Stimulated activated CD8-positive, alpha-beta memory T cell treated with anti-CD3 and anti-CD28 coated beads, Interleukin-15, amount 100 ng/mL, for 48 hours (primary cell): ENCODE data around the gene CECR2.
"Not testable (repeated sequence)": the region's sequence is repeated elsewhere in the genome, so short reads cannot be mapped to it uniquely, and the experiment has no call there.

ENCODE experiments used
- DNase-seq, 2 donors: peaks; one replicate each; pipeline ENCODE4 v3.0.0-alpha.2; 2020; ENCODE audit warnings: low read depth in 2 of 2

Gene CECR2

DNA sequence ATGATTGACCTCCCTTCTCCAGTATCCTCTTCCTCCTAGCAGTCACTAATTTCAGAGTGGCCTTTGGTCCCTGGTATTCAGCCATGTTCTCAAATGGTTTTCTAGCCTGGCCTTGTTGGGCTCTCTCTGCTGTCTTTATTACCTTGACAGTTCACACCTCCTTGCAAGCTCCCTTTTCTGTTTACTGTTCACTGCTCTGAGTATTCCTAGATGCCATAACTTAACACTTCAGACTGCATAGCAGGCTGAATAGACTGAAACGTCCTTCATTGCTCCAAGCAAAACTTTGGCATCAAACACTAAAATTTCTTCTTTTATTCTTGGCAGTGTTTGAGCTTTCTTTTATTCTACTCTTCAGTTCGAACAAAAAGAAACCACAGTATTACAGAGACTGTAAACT, 144.4 kb downstream of the CECR2 start:
- no peak for DNase-seq

DNA sequence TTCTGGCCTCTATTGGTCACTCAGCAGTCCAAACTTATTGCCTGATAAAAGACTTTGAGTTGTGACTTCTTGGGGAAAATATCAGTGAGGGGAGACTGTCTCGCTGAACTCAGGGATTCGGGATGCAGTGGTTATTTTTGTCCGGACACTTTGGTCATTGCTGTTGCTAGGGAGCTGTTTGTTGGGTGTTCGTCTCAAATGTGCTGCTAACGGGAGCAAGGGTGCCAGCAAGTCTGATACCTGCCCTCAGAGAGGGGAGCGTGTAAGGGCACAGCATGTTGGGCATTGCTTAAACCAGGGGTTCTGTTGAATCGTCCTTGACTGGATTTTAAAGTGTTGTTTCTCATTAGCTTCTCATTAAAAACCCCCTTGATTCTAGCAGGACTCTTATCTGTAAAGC, 144.8 kb downstream of the CECR2 start:
- no peak for DNase-seq

DNA sequence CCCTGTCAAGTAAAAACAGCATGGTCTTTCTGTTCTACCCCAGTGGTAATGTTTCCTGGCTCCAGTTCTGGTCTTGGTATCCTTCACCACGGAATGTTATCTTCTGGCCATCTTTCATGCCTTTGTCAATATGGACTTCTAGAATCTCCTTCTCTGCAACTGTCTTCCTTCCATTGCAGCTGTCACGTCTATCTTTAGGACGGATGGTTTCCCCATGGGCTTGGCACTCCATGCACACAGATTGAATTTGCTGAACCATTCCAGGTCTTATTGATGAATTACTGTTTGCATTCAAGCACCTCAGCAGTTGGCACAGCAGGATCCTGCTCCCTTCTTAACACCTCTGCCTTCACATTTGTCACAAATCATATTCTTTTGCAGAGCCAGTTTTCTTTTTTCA, 149.1 kb downstream of the CECR2 start:
- DNase-seq = no peak

GRCh38 chr22:17521971-17522370, 152.7 kb downstream of the CECR2 start:
- not testable (repeated sequence) for DNase-seq

GRCh38 chr22:17523925-17524324, 154.7 kb downstream of the CECR2 start:
- DNase-seq = no peak

GRCh38 chr22:17536269-17536668, 167.0 kb downstream of the CECR2 start:
- no peak for DNase-seq

DNA sequence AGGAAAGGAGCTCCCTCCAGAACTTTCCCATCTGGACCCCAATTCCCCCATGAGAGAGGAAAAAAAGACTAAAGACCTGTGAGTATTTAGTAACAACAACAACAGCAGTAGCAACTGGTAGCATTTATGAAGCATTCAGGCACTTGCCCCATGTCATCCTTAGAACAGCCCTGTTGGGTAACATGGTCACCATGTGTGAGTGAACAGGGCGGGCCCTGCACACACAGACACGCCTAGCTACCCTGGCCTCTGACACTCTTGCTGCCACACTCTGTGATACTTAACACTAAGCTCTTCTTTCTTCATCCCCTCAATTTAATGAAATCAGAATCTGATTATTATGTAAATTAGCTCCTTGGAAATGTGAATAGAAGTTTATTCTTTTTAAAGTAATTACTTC, 167.9 kb downstream of the CECR2 start:
- DNase-seq = no peak

GRCh38 chr22:17540481-17540880, 171.2 kb downstream of the CECR2 start:
- no peak for DNase-seq

GRCh38 chr22:17541476-17541875, 172.2 kb downstream of the CECR2 start:
- no peak for DNase-seq

DNA sequence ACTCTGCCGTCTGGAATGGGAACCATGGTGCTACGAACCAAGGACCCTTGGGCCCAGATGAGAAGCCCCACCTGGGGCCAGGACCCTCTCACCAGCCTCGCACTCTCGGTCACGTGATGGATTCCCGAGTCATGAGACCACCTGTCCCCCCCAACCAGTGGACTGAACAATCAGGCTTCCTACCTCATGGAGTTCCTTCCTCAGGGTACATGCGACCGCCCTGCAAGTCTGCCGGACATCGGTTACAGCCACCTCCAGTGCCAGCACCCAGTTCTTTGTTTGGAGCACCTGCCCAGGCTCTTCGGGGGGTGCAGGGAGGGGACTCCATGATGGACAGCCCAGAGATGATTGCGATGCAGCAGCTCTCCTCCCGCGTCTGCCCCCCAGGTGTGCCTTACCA, 173.2 kb downstream of the CECR2 start:
- DNase-seq = no peak

- no peak for DNase-seq
Observed at GRCh38 chr22:17548010-17548755, 178.9 kb downstream of the CECR2 start.

DNA sequence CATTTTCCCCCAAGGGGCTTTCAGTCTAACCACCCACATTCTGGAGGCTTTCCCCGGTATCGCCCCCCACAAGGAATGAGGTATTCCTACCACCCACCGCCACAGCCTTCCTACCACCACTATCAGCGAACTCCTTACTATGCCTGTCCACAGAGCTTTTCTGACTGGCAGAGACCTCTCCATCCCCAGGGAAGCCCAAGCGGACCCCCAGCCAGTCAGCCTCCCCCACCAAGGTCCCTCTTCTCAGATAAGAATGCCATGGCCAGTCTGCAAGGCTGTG, 179.4 kb downstream of the CECR2 start:
- DNase-seq = no peak

GRCh38 chr22:17549183-17549582, 179.9 kb downstream of the CECR2 start:
- no peak for DNase-seq

DNA sequence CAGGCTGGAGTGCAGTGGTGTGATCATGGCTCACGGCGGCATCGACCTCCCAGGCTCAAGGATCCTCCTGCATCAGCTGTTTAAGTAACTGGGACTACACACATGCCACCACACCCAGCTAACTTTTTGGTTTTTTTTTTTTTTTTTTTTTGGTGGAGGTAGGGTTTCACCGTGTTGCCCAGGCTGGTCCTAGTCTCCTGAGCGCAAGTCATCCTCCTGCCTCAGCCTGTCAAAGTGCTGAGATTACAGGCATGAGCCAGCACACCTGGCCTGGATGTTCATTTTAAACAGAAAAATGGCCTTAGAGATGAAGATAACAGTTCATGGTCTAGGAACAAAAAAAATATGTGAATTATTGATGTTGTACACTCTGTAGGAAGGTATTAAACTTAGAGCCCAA, 180.4 kb downstream of the CECR2 start:
- DNase-seq = no peak

GRCh38 chr22:17552737-17553136, 183.5 kb downstream of the CECR2 start:
- no peak for DNase-seq

GRCh38 chr22:17554814-17555213, 185.6 kb downstream of the CECR2 start:
- DNase-seq = no peak

- no peak for DNase-seq
Observed at GRCh38 chr22:17559188-17559587, 189.9 kb downstream of the CECR2 start.

GRCh38 chr22:17562906-17563870, 193.9 kb downstream of the CECR2 start, which contains the start of gene SLC25A18:
TSS of gene SLC25A18 (plus strand) at chr22:17563498. CDS start at chr22:17579945, 16,447 bp downstream.
- no peak for DNase-seq

GRCh38 chr22:17563936-17564391, 194.7 kb downstream of the CECR2 start:
- DNase-seq = no peak

DNA sequence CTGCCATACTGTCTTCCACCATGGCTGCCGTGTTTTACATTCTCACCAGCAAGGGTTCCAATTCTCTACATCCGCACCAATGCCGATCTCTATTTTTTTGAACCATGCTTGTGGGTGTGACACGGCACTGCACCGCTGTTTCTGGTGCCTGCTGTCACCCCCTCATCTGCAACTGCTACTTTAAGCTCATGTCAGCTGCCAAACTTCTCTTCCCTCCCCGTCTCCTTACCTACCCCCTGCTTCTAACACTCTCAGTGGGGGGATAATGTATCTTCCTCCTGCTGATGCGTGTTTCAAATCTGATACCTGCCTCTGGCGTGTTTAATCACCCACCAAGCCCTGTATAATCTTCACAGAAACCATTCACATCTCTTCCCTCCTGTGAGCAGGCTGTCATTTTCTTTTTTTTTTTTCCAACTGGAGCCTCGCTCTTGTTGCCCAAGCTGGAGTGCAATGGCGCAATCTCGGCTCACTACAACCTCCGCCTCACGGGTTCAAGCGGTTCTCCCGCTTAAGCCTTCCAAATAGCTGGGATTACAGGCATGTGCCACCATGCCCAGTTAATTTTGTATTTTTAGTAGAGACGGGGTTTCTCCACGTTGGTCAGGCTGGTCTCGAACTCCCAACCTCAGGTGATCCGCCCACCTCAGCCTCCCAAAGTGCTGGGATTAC, 196.9 kb downstream of the CECR2 start:
- not testable (repeated sequence) for DNase-seq

GRCh38 chr22:17566776-17567175, 197.5 kb downstream of the CECR2 start:
- DNase-seq = no peak

DNA sequence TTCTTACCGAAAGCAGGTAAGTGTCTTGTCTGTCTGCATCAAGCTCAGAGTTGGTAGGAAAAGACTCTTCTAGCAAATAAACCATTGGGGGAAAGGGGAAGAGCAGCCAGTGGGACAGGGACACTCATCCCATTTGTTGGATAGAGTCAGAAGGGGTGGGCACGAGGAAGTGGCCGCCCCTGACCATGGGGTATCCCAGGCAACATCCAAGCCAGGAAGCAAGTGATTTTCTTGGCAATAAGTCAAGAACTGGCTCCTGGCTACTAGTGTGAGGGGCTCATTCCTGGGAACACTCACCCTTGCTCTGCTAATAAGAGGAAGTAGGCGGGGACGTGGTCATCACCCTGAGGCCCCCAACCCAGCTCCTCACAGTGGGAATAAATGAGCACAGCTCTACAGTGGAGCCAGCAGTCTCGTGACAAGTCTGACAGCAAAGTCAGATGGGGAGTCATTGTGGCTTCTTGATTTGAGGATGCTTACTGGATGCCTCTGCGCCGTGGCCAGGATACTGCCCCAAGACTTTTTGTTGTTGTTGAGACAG, 200.8 kb downstream of the CECR2 start:
- DNase-seq = no peak
